Right lung (tissue), 5 donors: ENCODE data around the gene MAPT. TPM values are rescaled to one million over a fixed set of nuclear protein-coding genes. Genes with fewer than 3 reads are reported as not detected.
"Not testable (repeated sequence)": the region's sequence is repeated elsewhere in the genome, so short reads cannot be mapped to it uniquely, and the experiment has no call there.

Source experiments
- DNase-seq, 2 donors: peaks; one replicate each; pipeline ENCODE4 v3.0.0-alpha.2; 2013
- polyA plus RNA-seq, 5 donors: library from polyadenylated mRNA; unstranded; fragments of 120-200 nt; gene quantifications; one replicate each; pipeline versions ENCODE4 v1.2.1 to v1.2.3, GENCODE V29; 2013; ENCODE audit warnings: inconsistent platforms in 1 of 5, low replicate concordance in 1 of 5; ENCODE audit not compliant: insufficient read length in 5 of 5, insufficient read depth in 1 of 5

MAPT gene
- polyA plus RNA-seq, 5 donors: 4.6 to 7.1 (median 4.7) TPM

- DNase-seq: no peak
Measured at GRCh38 chr17:45991341-45991740, 97.0 kb downstream of the MAPT start.

- DNase-seq: no peak
Measured at GRCh38 chr17:45992175-45992574, 97.8 kb downstream of the MAPT start.

- DNase-seq: no peak
Measured at GRCh38 chr17:45992904-45993303, 98.5 kb downstream of the MAPT start.

GRCh38 chr17:45993962-45994627 is 99.7 kb downstream of the MAPT start:
- DNase-seq: no peak

- no peak for DNase-seq
Measured at GRCh38 chr17:45994987-45995386, 100.6 kb downstream of the MAPT start.

GRCh38 chr17:45995627-45996270 is 101.4 kb downstream of the MAPT start:
- DNase-seq: peak; percentile 37 to 38

GRCh38 chr17:45996282-45996937 is 102.1 kb downstream of the MAPT start:
- DNase-seq: no peak

GRCh38 chr17:45997166-45997565 is 102.8 kb downstream of the MAPT start:
- DNase-seq: no peak

- DNase-seq: no peak
Measured at GRCh38 chr17:45997624-45998023, 103.3 kb downstream of the MAPT start.

GRCh38 chr17:45998987-45999899 is 104.9 kb downstream of the MAPT start, which contains the start of gene STH:
TSS of gene STH (plus strand) at chr17:45999250. CDS start at chr17:45999280, 30 bp downstream.
- no peak for DNase-seq

GRCh38 chr17:45999900-46000290 is 105.5 kb downstream of the MAPT start:
- DNase-seq: no peak

GRCh38 chr17:46000292-46000691 is 105.9 kb downstream of the MAPT start:
- no peak for DNase-seq

- DNase-seq: no peak
Measured at GRCh38 chr17:46000757-46001156, 106.4 kb downstream of the MAPT start.

GRCh38 chr17:46001390-46002310 is 107.3 kb downstream of the MAPT start:
- no peak for DNase-seq

GRCh38 chr17:46002311-46002972 is 108.1 kb downstream of the MAPT start:
- peak; percentile 47 to 66 for DNase-seq

GRCh38 chr17:46002973-46003316 is 108.6 kb downstream of the MAPT start:
- DNase-seq: no peak

GRCh38 chr17:46003907-46004748 is 109.8 kb downstream of the MAPT start:
- no peak for DNase-seq

- DNase-seq: not testable (repeated sequence)
Measured at GRCh38 chr17:46006082-46006481, 111.7 kb downstream of the MAPT start.

GRCh38 chr17:46007461-46007965 is 113.2 kb downstream of the MAPT start:
- DNase-seq: no peak
